Measurements from ENCODE around the gene PCCA. TPM values are rescaled to one million over a fixed set of nuclear protein-coding genes. Genes with fewer than 3 reads are reported as not detected.

PCCA gene
- total and polyA plus RNA-seq, 2 donors from 2014 or later = 86.2 to 222 TPM

- FAIRE-seq (no peak), DNase-seq (no peak)
- no peaks in the 10 kb centered on the region for H3K9me3 ChIP-seq (ENCODE audit: control insufficient read depth in 2 of 3, insufficient read depth in 1 of 3, low read length in 3 of 3)
- no peak for TF ChIP-seq CTCF (IDR thresholded peaks at IDR 0.05; ENCODE audit: borderline replicate concordance, extremely low read depth, insufficient read depth)
- H3K4me3 ChIP-seq (ENCODE audit: low read length in 3 of 3) = no peak overlapping the region
- intact Hi-C loops (cut with DNase I) = no loop called here
- H3K4me1 ChIP-seq (ENCODE audit: control insufficient read depth in 2 of 3, insufficient read depth in 2 of 3, low read depth in 1 of 3, low read length in 3 of 3) = peaks cover 0 to 8% (median 3%) of the 10 kb centered on the region in 3 donors
- no peak overlapping the region for H3K27ac ChIP-seq (ENCODE audit: low read depth in 2 of 2, low read length in 2 of 2)
- peaks cover 0 to 4% (median 0%) of the 10 kb centered on the region in 3 donors for H3K36me3 ChIP-seq (ENCODE audit: control insufficient read depth in 2 of 3, insufficient read depth in 3 of 3, low read length in 3 of 3)
- H3K9ac ChIP-seq (ENCODE audit: low read length in 3 of 3) = no peak overlapping the region
- H3K27me3 ChIP-seq (ENCODE audit: control insufficient read depth, insufficient read depth, low read length) = no peaks in the 10 kb centered on the region
Measured at GRCh38 chr13:100513987-100514670, 425.2 kb downstream of the PCCA start.

DNA sequence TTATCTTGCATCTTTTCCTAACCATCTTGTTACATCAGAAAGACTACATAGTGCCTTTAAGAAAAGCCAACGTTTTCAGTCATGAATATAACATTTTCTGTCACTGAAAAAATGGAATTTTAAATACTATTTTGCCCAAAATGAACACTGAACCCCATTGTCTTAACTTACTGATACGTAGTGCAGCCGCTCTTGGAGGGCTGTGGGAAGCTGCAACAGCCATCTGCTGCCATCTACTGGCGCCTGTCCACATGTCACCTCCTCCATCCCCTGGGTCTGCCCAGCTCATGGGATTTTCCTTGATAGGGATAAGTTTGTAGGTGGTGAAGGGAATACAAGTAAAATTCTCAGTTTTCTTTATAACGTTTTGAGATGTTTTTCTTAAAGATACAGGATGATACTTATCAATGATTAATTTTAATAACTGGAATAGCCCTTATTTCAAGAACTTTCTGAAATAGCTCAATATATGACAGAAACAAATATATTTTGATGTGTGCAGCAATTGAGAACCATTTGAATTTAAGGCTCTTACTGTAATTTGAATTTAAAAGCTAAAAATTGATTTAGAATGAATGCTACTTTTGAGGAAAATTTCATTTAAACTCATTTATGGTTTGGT is 426.0 kb downstream of the PCCA start:
- H3K9ac ChIP-seq (ENCODE audit: low read length in 3 of 3) = no peak overlapping the region
- H3K27ac ChIP-seq (ENCODE audit: low read depth in 2 of 2, low read length in 2 of 2) = no peak overlapping the region
- no peaks in the 10 kb centered on the region for H3K27me3 ChIP-seq (ENCODE audit: control insufficient read depth, insufficient read depth, low read length)
- H3K4me1 ChIP-seq (ENCODE audit: control insufficient read depth in 2 of 3, insufficient read depth in 2 of 3, low read depth in 1 of 3, low read length in 3 of 3) = peaks cover 0 to 8% (median 3%) of the 10 kb centered on the region in 3 donors
- DNase-seq (peak; percentile 85 to 89 (median 87)), FAIRE-seq (peak; percentile 83)
- TF ChIP-seq CTCF (IDR thresholded peaks at IDR 0.05; ENCODE audit: borderline replicate concordance, extremely low read depth, insufficient read depth) = peak; percentile 88
- no peak overlapping the region for H3K4me3 ChIP-seq (ENCODE audit: low read length in 3 of 3)
- intact Hi-C loops (cut with DNase I) = no loop called here
- no peaks in the 10 kb centered on the region for H3K9me3 ChIP-seq (ENCODE audit: control insufficient read depth in 2 of 3, insufficient read depth in 1 of 3, low read length in 3 of 3)
- peaks cover 0 to 4% (median 0%) of the 10 kb centered on the region in 3 donors for H3K36me3 ChIP-seq (ENCODE audit: control insufficient read depth in 2 of 3, insufficient read depth in 3 of 3, low read length in 3 of 3)

DNA sequence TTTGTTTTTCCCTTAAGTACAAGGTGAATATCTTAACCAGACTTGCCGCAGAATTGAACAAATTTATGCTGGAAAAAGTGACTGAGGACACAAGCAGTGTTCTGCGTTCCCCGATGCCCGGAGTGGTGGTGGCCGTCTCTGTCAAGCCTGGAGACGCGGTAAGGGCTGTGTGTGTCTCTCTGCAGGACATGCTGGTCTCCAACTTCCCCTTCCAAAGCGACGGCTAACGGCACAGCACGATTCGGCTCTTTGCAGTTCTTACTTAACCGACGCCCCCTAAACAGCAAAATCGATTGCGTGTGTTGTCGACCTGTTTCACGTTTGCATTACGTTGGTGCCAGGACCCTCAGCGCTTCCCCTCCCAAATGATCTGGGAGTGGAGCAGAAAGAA is 426.5 kb downstream of the PCCA start:
- FAIRE-seq (no peak), DNase-seq (no peak)
- peaks cover 0 to 4% (median 0%) of the 10 kb centered on the region in 3 donors for H3K36me3 ChIP-seq (ENCODE audit: control insufficient read depth in 2 of 3, insufficient read depth in 3 of 3, low read length in 3 of 3)
- no peaks in the 10 kb centered on the region for H3K9me3 ChIP-seq (ENCODE audit: control insufficient read depth in 2 of 3, insufficient read depth in 1 of 3, low read length in 3 of 3)
- TF ChIP-seq CTCF (IDR thresholded peaks at IDR 0.05; ENCODE audit: borderline replicate concordance, extremely low read depth, insufficient read depth) = no peak
- intact Hi-C loops (cut with DNase I) = no loop called here
- no peak overlapping the region for H3K27ac ChIP-seq (ENCODE audit: low read depth in 2 of 2, low read length in 2 of 2)
- H3K9ac ChIP-seq (ENCODE audit: low read length in 3 of 3) = no peak overlapping the region
- no peaks in the 10 kb centered on the region for H3K27me3 ChIP-seq (ENCODE audit: control insufficient read depth, insufficient read depth, low read length)
- H3K4me1 ChIP-seq (ENCODE audit: control insufficient read depth in 2 of 3, insufficient read depth in 2 of 3, low read depth in 1 of 3, low read length in 3 of 3) = peaks cover 0 to 8% (median 3%) of the 10 kb centered on the region in 3 donors
- H3K4me3 ChIP-seq (ENCODE audit: low read length in 3 of 3) = no peak overlapping the region
